Endothelial cell of umbilical vein (primary cell): Measurements from ENCODE around the gene C11orf21. TPM values are rescaled to one million over a fixed set of nuclear protein-coding genes. Genes with fewer than 3 reads are reported as not detected.
A peak's percentile ranks its signal among the peaks of the same experiment; 100 is the strongest.

Source experiments
- BruUV-seq: library from RNA; stranded (reverse); fragments of 400-500 nt; replicated peaks from 2 replicates; lab custom pipeline; 2021; lab: Mats Ljungman, UMichigan
- CTCF ChIA-PET: fragments of 300-600, 350-600 bp; sonication (Branson Sonifier 250); formaldehyde crosslinking; loops from one replicate; lab custom pipeline; 2021; ENCODE audit warnings: antibody characterized with exemption, inconsistent platforms; lab: Charles Lee
- POLR2A ChIA-PET: fragments of 300-600, 350-600 bp; sonication (Branson Sonifier 250); formaldehyde crosslinking; loops from one replicate; lab custom pipeline; 2021; ENCODE audit warnings: antibody characterized with exemption, inconsistent platforms; lab: Charles Lee
- DNase-seq: peaks from one replicate; pipeline ENCODE4 v3.0.0-alpha.2; 2011; ENCODE audit warnings: low read depth, low spot score
- FAIRE-seq: peaks from 2 replicates; lab custom pipeline; 2011; peaks lifted over from hg19 to GRCh38; lab: Jason Lieb, UNC
- H2AFZ ChIP-seq: 2 replicates; pipeline ENCODE4 v1.6.0; 2012; ENCODE audit warnings: low read depth, low read length, control low read depth, inconsistent platforms
- H3K27ac ChIP-seq: 2 replicates; pipeline ENCODE4 v1.5.1; 2011; ENCODE audit warnings: low read depth, mild to moderate bottlenecking, control low read depth, low read length, moderate library complexity; ENCODE audit not compliant: insufficient read depth
- H3K27me3 ChIP-seq, 2 experiments: 2 replicates each; pipeline versions ENCODE4 v1.6.0 to v1.6.1; 2011; ENCODE audit warnings: low read length in 2 of 2, mixed read lengths in 1 of 2; ENCODE audit not compliant: control insufficient read depth in 2 of 2, insufficient read depth in 2 of 2
- H3K36me3 ChIP-seq, 2 experiments: 2 replicates in 1 of 2; 3 replicates in 1 of 2; pipeline ENCODE4 v1.5.1; 2011; ENCODE audit warnings: low read length in 2 of 2, mild to moderate bottlenecking in 1 of 2, moderate library complexity in 1 of 2; ENCODE audit not compliant: control insufficient read depth in 2 of 2, insufficient read depth in 2 of 2; ENCODE audit errors: extremely low read depth in 1 of 2
- H3K4me1 ChIP-seq: 3 replicates; pipeline ENCODE4 v1.5.1; 2011; ENCODE audit warnings: mild to moderate bottlenecking, low read length; ENCODE audit not compliant: control insufficient read depth, insufficient read depth; ENCODE audit errors: extremely low read depth
- H3K4me2 ChIP-seq: 2 replicates; pipeline ENCODE4 v1.6.1; 2011; ENCODE audit warnings: low read length, control low read depth, mixed read lengths; ENCODE audit not compliant: insufficient read depth
- H3K4me3 ChIP-seq, 3 experiments: fragments of 200-600 bp in 1 of 3; sonication (generic), shearing (Covaris generic) in 1 of 3; replicated peaks in 1 of 3; 2 replicates each; pipeline ENCODE4 v1.5.1; 2011 to 2016; ENCODE audit warnings: control low read depth in 3 of 3, low read length in 3 of 3, mild to moderate bottlenecking in 2 of 3, inconsistent platforms in 1 of 3, low read depth in 1 of 3, moderate library complexity in 1 of 3; ENCODE audit not compliant: insufficient read depth in 1 of 3
- H3K79me2 ChIP-seq: 2 replicates; pipeline ENCODE4 v1.6.0; 2012; ENCODE audit warnings: low read length, inconsistent platforms; ENCODE audit not compliant: control insufficient read depth, insufficient read depth
- H3K9ac ChIP-seq: replicated peaks from 2 replicates; pipeline ENCODE3; 2011; ENCODE audit warnings: low read length, control low read depth; ENCODE audit not compliant: insufficient read depth; ENCODE audit errors: extremely low read depth
- H3K9me1 ChIP-seq: replicated peaks from 3 replicates; pipeline ENCODE4 v1.6.0; 2011; ENCODE audit warnings: mild to moderate bottlenecking, low read length; ENCODE audit not compliant: control insufficient read depth, insufficient read depth; ENCODE audit errors: extremely low read depth
- H3K9me3 ChIP-seq: replicated peaks from 2 replicates; pipeline ENCODE4 v1.5.1; 2012; ENCODE audit warnings: low read length, inconsistent platforms; ENCODE audit not compliant: control insufficient read depth, insufficient read depth
- H4K20me1 ChIP-seq: replicated peaks from 2 replicates; pipeline ENCODE3; 2011; ENCODE audit warnings: mild to moderate bottlenecking, low read length; ENCODE audit not compliant: control insufficient read depth, insufficient read depth; ENCODE audit errors: extremely low read depth
- CTCF ChIP-seq, 2 donors: IDR thresholded peaks; 1 replicate in 1 of 2; 2 replicates in 1 of 2; pipeline ENCODE4 v1.5.1; 2011; ENCODE audit warnings: low read length in 2 of 2, mild to moderate bottlenecking in 2 of 2, moderate library complexity in 2 of 2, control low read depth in 1 of 2, inconsistent platforms in 1 of 2, low read depth in 1 of 2; ENCODE audit not compliant: insufficient read depth in 1 of 2; ENCODE audit errors: extremely low read depth in 1 of 2
- EZH2 ChIP-seq: IDR thresholded peaks from 2 replicates; pipeline ENCODE4 v1.6.1; 2012; ENCODE audit warnings: borderline replicate concordance, low read depth, mild to moderate bottlenecking, moderate library complexity, low read length, inconsistent platforms; ENCODE audit not compliant: severe bottlenecking
- GATA2 ChIP-seq: IDR thresholded peaks from 2 replicates; pipeline ENCODE4 v1.7.0; 2011; ENCODE audit warnings: low read depth, mild to moderate bottlenecking, moderate library complexity, mixed read lengths, low read length; ENCODE audit not compliant: insufficient read length, insufficient read depth
- dilution Hi-C: fragments of 300-500 bp; cut with MboI; formaldehyde crosslinking; loops from one replicate; pipeline ENCODE4 v1.15.0; 2019; ENCODE audit warnings: low sequenced_read_pairs; ENCODE audit not compliant: extremely low pct_ligation_motif_present
- intact Hi-C: fragments of 100-400 bp; cut with micrococcal nuclease; formaldehyde crosslinking; loops from one replicate; pipeline ENCODE4 v1.10.0; 2022
- polyA plus RNA-seq, 4 experiments: library from polyadenylated mRNA; depleted of rRNA in 3 of 4; stranded (reverse) in 3 of 4; unstranded in 1 of 4; fragments of >200 nt; gene quantifications; 2 replicates each; pipeline versions ENCODE4 v1.2.1 to v1.2.3, GENCODE V29; 2011 to 2012; ENCODE audit warnings: missing spikeins in 1 of 4
- total RNA-seq: library from RNA; stranded (reverse); gene quantifications from 2 replicates; pipeline ENCODE4 v1.2.3, GENCODE V29; 2021
- TF ChIP-seq, protein P1 (sequence below): IDR thresholded peaks from 2 replicates; pipeline ENCODE4 v1.6.1; 2011; ENCODE audit not compliant: insufficient read depth, insufficient read length

C11orf21 gene
- total and polyA plus RNA-seq, 2 donors (not counting 3 experiments of a cell fraction or from before 2014, with no cell fraction given): not detected

- Histone ChIP-seq H4K20me1 (no peaks in the 10 kb centered on the region), H3K36me3 (no peaks in the 10 kb centered on the region), H3K4me3 (no peak overlapping the region), H3K9me1 (no peaks in the 10 kb centered on the region), H3K4me1 (peaks cover 7% of the 10 kb centered on the region), H3K4me2 (no peak overlapping the region), H3K27me3 (no peaks in the 10 kb centered on the region), H3K27ac (no peak overlapping the region), H3K9me3 (no peaks in the 10 kb centered on the region), H2AFZ (peak overlapping the region; percentile 62), H3K79me2 (no peaks in the 10 kb centered on the region), H3K9ac (no peak overlapping the region)
- TF ChIP-seq CTCF (IDR thresholded peaks at IDR 0.05; ENCODE audit: extremely low read depth in 1 of 2, insufficient read depth in 1 of 2, low read depth in 1 of 2, low read length in 2 of 2): no peak
- ChIA-PET CTCF (interaction anchor here (0.8 to 7.0 kb wide), 10 partner anchors 9 to 585 kb away, joined by 3 to 829 read pairs (median 14); partner anchors contain the start of genes CD81 and TSSC4), POLR2A (no interaction called here)
- intact Hi-C loops: loop anchor here (10.0 kb wide), 1 partner anchor 578 kb away; the partner anchor contains the start of gene CDKN1C
- FAIRE-seq (no peak), DNase-seq (no peak)
- BruUV-seq: no TSS peak
- dilution Hi-C loops: no loop called here
These were observed 5.3 kb upstream of the C11orf21 start for GRCh38 chr11:2306877-2307500.

DNA sequence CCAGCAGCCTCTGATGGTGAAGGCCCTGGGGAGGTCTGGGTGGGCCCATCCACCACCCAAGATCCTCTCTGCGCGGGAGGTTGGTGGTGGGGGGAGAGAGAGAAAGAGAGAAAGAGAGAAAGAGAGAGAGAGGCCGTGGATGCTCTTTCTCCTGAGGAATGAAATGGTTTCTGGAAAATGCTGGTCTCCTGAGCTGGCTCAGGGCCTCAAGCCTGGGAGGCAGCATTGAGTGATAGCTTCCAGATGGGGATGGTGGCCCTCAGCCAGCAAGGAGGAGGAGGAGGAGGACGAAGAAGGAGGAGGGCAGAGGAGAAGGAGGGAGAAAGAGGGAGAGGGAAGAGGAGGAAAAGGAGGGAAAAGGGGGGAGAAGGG lies 4.7 kb upstream of the C11orf21 start:
- Histone ChIP-seq H3K4me3 (no peak overlapping the region), H3K4me2 (peak overlapping the region; percentile 35), H2AFZ (peak overlapping the region; percentile 92), H3K9ac (no peak overlapping the region), H3K9me3 (no peaks in the 10 kb centered on the region), H3K27ac (peak overlapping the region; percentile 11), H3K9me1 (no peaks in the 10 kb centered on the region), H3K79me2 (no peaks in the 10 kb centered on the region), H4K20me1 (no peaks in the 10 kb centered on the region), H3K27me3 (no peaks in the 10 kb centered on the region), H3K36me3 (no peaks in the 10 kb centered on the region), H3K4me1 (peaks cover 7% of the 10 kb centered on the region)
- DNase-seq (peak; percentile 10), FAIRE-seq (peak; percentile 15)
- ChIA-PET POLR2A (interaction anchor here (0.7 to 2.1 kb wide), 2 partner anchors 70 to 115 kb away, joined by 4 to 7 read pairs; no protein-coding TSS in a partner anchor), CTCF (interaction anchor here (0.6 to 7.0 kb wide), 18 partner anchors 10 to 586 kb away, joined by 3 to 829 read pairs (median 8); partner anchors contain the start of genes CD81 and TSSC4)
- dilution Hi-C loops (no loop called here), intact Hi-C loops (loop anchor here (10.0 kb wide), 1 partner anchor 578 kb away; the partner anchor contains the start of gene CDKN1C)
- BruUV-seq: no TSS peak
- TF ChIP-seq, protein P1, sequence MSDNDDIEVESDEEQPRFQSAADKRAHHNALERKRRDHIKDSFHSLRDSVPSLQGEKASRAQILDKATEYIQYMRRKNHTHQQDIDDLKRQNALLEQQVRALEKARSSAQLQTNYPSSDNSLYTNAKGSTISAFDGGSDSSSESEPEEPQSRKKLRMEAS: no peak
- TF ChIP-seq EZH2: no peak
- TF ChIP-seq GATA2: no peak
- no peak for TF ChIP-seq CTCF (IDR thresholded peaks at IDR 0.05; ENCODE audit: extremely low read depth in 1 of 2, insufficient read depth in 1 of 2, low read depth in 1 of 2, low read length in 2 of 2)
